ENCODE measurements around the gene UBE2I. TPM values are rescaled to one million over a fixed set of nuclear protein-coding genes. Genes with fewer than 3 reads are reported as not detected.

Gene UBE2I
- total RNA-seq, 1 donor from 2014 or later = 112 TPM

- peak overlapping the region; percentile 48 for H3K4me3 ChIP-seq (ENCODE audit: low read depth, low read length)
- TF ChIP-seq CTCF (conservative IDR thresholded peaks at IDR 0.05; ENCODE audit: low read depth, low read length) = no peak
- no peak for DNase-seq (ENCODE audit: low read depth)
Observed at GRCh38 chr16:1330931-1331711, 21.7 kb downstream of the UBE2I start.

GRCh38 chr16:1331712-1332617 is 22.5 kb downstream of the UBE2I start:
- no peak for TF ChIP-seq CTCF (conservative IDR thresholded peaks at IDR 0.05; ENCODE audit: low read depth, low read length)
- H3K4me3 ChIP-seq (ENCODE audit: low read depth, low read length) = peak overlapping the region; percentile 48
- peak; percentile 40 for DNase-seq (ENCODE audit: low read depth)

GRCh38 chr16:1332618-1333148 is 23.2 kb downstream of the UBE2I start:
- no peak for DNase-seq (ENCODE audit: low read depth)
- peak overlapping the region; percentile 54 for H3K4me3 ChIP-seq (ENCODE audit: low read depth, low read length)
- TF ChIP-seq CTCF (conservative IDR thresholded peaks at IDR 0.05; ENCODE audit: low read depth, low read length) = no peak

GRCh38 chr16:1333149-1333812 is 23.8 kb downstream of the UBE2I start, which contains the start of gene BAIAP3:
TSS of gene BAIAP3 (plus strand) at chr16:1333645. CDS start at chr16:1338550, 4,905 bp downstream.
- peak within 1 kb of the TSS; percentile 54 for H3K4me3 ChIP-seq (ENCODE audit: low read depth, low read length)
- TF ChIP-seq CTCF (conservative IDR thresholded peaks at IDR 0.05; ENCODE audit: low read depth, low read length) = no peak
- no peak for DNase-seq (ENCODE audit: low read depth)

GRCh38 chr16:1333854-1334700 is 24.6 kb downstream of the UBE2I start:
- DNase-seq (ENCODE audit: low read depth) = no peak
- peak overlapping the region; percentile 35 for H3K4me3 ChIP-seq (ENCODE audit: low read depth, low read length)
- TF ChIP-seq CTCF (conservative IDR thresholded peaks at IDR 0.05; ENCODE audit: low read depth, low read length) = no peak

- DNase-seq (ENCODE audit: low read depth) = no peak
- no peak overlapping the region for H3K4me3 ChIP-seq (ENCODE audit: low read depth, low read length)
- TF ChIP-seq CTCF (conservative IDR thresholded peaks at IDR 0.05; ENCODE audit: low read depth, low read length) = no peak
Observed at GRCh38 chr16:1334739-1335138, 25.3 kb downstream of the UBE2I start.
